Measurements from ENCODE around the gene ZNF524. TPM values are rescaled to one million over a fixed set of nuclear protein-coding genes. Genes with fewer than 3 reads are reported as not detected.

ZNF524 gene
- total and polyA plus RNA-seq, 10 of the 15 experiments (the other 5 are each of a cell fraction or from before 2014, with no cell fraction given) = 0.47 to 18.6 (median 12.4) TPM; not detected in 1

DNA sequence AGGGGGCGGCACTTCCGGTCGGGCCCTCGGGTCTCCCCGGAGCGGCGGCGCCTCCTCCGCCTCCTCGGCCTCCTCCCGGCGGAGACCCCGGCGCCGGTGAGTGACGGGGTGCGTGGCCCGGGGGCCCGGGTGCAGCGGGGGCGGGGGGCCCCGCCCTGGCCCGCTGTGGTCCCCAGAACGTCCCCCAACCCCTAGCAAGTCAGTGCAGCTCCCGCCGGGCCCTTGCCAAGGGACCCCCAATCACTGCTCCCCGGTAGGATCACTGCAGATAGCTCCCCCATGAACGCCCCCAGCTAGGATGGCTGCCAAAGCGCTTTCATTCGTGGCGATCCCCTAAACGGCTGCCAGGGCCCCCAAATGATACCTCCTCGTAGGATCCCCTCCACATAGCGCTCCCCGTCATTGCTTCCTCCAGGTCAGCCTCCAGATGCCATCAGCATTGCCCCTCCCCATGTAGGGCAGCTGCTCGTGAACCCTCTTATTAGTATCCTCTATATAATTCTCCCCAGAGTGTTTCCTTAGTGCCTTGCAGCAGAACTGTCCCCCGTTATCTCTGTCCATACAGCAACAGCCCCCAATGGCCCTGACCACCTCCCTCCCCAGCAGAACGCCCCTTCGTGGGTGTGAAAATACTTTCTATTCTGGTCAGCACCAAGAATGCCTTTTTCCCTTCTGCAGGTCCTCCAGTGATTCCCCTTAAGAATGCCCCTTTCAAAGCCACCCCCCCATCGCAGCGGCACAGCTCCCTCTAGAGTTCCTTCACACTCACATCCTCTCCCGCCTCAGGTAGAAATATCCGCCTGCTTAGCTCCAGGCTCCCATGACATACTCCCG lies 5.8 kb downstream of the ZNF524 start, which contains the start of gene ZNF865 (continued):
- TF ChIP-seq FOXM1 (IDR thresholded peaks at IDR 0.05; ENCODE audit: low read depth, low read length) (0 out of 2 replicates have a peak, but pooled peaks have one; percentile 17), JUNB (IDR thresholded peaks at IDR 0.05) (peak; percentile 33; the same call in 1 of the 2 replicates), ZNF384 (IDR thresholded peaks at IDR 0.05; ENCODE audit: borderline replicate concordance, low read depth, low read length) (no peak), HDAC2 (IDR thresholded peaks at IDR 0.05) (no peak), HCFC1 (IDR thresholded peaks at IDR 0.05; ENCODE audit: low read length) (peak; percentile 31; the same call in 1 of the 2 replicates), ASH2L (IDR thresholded peaks at IDR 0.05; ENCODE audit: borderline replicate concordance, low read depth) (no peak), BRCA1 (IDR thresholded peaks at IDR 0.05; ENCODE audit: low read depth, low read length) (no peak), GATAD2B (conservative IDR thresholded peaks at IDR 0.05; ENCODE audit: low read depth) (peak; percentile 51; the same call in 1 of the 2 replicates), POLR2A (IDR thresholded peaks at IDR 0.05; ENCODE audit: low read depth, low read length) (peak; percentile 49), EP300 (IDR thresholded peaks at IDR 0.05; ENCODE audit: borderline replicate concordance in 1 of 2, control insufficient read depth in 1 of 2, low read depth in 2 of 2, low read length in 2 of 2) (no peak), SREBF1 (IDR thresholded peaks at IDR 0.05; ENCODE audit: low read length) (no peak), NFIC (IDR thresholded peaks at IDR 0.05; ENCODE audit: low read depth, low read length) (no peak), CREM (IDR thresholded peaks at IDR 0.05; ENCODE audit: low read depth) (0 out of 2 replicates have a peak, but pooled peaks have one; percentile 29), NR2C1 (IDR thresholded peaks at IDR 0.05) (no peak), PML (IDR thresholded peaks at IDR 0.05; ENCODE audit: low read length) (peak; percentile 35; the same call in 1 of the 2 replicates), BHLHE40 (IDR thresholded peaks at IDR 0.05; ENCODE audit: borderline replicate concordance in 1 of 2, low read depth in 2 of 2, low read length in 1 of 2) (0 out of 4 replicates have a peak, but pooled peaks of 1 of the 2 experiments have one; percentile 16), EGR1 (IDR thresholded peaks at IDR 0.05; ENCODE audit: borderline replicate concordance in 1 of 2, low read depth in 2 of 2, low read length in 2 of 2) (0 out of 3 replicates have a peak, but pooled peaks of 1 of the 2 experiments have one; percentile 46), RAD21 (IDR thresholded peaks at IDR 0.05; ENCODE audit: insufficient read depth, low read depth, low read length) (peak; percentile 69), SIN3A (IDR thresholded peaks at IDR 0.05; ENCODE audit: low read depth, low read length) (peak; percentile 73; the same call in 1 of the 2 replicates), MYC (IDR thresholded peaks at IDR 0.05; ENCODE audit: insufficient read depth, insufficient read length, insufficient replicate concordance, low read length, severe bottlenecking) (no peak), CBFB (IDR thresholded peaks at IDR 0.05; ENCODE audit: low read depth) (no peak), STAT3 (IDR thresholded peaks at IDR 0.05; ENCODE audit: low read depth, low read length) (no peak), SP1 (IDR thresholded peaks at IDR 0.05; ENCODE audit: low read depth, low read length) (peak; percentile 15), NR2C2 (IDR thresholded peaks at IDR 0.05; ENCODE audit: borderline replicate concordance, control insufficient read depth, insufficient read length, low read depth) (no peak), MAX (IDR thresholded peaks at IDR 0.05; ENCODE audit: low read depth, low read length) (no peak), SPI1 (IDR thresholded peaks at IDR 0.05; ENCODE audit: borderline replicate concordance, insufficient read depth, low read depth, low read length) (0 out of 2 replicates have a peak, but pooled peaks have one; percentile 17)
- TF ChIP-seq, protein P1, sequence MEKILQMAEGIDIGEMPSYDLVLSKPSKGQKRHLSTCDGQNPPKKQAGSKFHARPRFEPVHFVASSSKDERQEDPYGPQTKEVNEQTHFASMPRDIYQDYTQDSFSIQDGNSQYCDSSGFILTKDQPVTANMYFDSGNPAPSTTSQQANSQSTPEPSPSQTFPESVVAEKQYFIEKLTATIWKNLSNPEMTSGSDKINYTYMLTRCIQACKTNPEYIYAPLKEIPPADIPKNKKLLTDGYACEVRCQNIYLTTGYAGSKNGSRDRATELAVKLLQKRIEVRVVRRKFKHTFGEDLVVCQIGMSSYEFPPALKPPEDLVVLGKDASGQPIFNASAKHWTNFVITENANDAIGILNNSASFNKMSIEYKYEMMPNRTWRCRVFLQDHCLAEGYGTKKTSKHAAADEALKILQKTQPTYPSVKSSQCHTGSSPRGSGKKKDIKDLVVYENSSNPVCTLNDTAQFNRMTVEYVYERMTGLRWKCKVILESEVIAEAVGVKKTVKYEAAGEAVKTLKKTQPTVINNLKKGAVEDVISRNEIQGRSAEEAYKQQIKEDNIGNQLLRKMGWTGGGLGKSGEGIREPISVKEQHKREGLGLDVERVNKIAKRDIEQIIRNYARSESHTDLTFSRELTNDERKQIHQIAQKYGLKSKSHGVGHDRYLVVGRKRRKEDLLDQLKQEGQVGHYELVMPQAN (conservative IDR thresholded peaks at IDR 0.05) = 0 out of 2 replicates have a peak, but pooled peaks have one; percentile 29
- TF ChIP-seq, protein P2, sequence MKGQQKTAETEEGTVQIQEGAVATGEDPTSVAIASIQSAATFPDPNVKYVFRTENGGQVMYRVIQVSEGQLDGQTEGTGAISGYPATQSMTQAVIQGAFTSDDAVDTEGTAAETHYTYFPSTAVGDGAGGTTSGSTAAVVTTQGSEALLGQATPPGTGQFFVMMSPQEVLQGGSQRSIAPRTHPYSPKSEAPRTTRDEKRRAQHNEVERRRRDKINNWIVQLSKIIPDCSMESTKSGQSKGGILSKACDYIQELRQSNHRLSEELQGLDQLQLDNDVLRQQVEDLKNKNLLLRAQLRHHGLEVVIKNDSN (IDR thresholded peaks at IDR 0.05; ENCODE audit: borderline replicate concordance, extremely low read length, insufficient read depth, low read depth, low read length) = no peak

All from GM12878 (cell line).